Liver (tissue), 3 donors: ENCODE results near the gene MUSK.

Experiments
- GABPA ChIP-seq, 2 donors: IDR thresholded peaks in 1 of 2; conservative IDR thresholded peaks in 1 of 2; 2 replicates each; pipeline ENCODE4 v1.6.1; 2016; ENCODE audit warnings: antibody characterized with exemption in 2 of 2, mild to moderate bottlenecking in 1 of 2, moderate library complexity in 1 of 2
- HNF4A ChIP-seq, 2 donors: conservative IDR thresholded peaks; 2 replicates each; pipeline ENCODE4 v1.6.1; 2016; ENCODE audit warnings: antibody characterized with exemption in 2 of 2, mild to moderate bottlenecking in 2 of 2
- SP1 ChIP-seq: IDR thresholded peaks from 2 replicates; pipeline ENCODE4 v1.6.1; 2018; ENCODE audit warnings: antibody characterized with exemption, mild to moderate bottlenecking
- TF ChIP-seq, protein P1 (sequence below): fragments of 150-350 bp; IDR thresholded peaks from 2 replicates; pipeline ENCODE4 v1.5.1; 2017; ENCODE audit warnings: improper control_type of control experiment, low read depth, low read length; ENCODE audit not compliant: missing input control
- TF ChIP-seq, protein P2 (sequence below): IDR thresholded peaks from 2 replicates; pipeline ENCODE4 v1.6.1; 2016; ENCODE audit warnings: antibody characterized with exemption
- donor health status: healthy.
- donor health status: healthy.

DNA sequence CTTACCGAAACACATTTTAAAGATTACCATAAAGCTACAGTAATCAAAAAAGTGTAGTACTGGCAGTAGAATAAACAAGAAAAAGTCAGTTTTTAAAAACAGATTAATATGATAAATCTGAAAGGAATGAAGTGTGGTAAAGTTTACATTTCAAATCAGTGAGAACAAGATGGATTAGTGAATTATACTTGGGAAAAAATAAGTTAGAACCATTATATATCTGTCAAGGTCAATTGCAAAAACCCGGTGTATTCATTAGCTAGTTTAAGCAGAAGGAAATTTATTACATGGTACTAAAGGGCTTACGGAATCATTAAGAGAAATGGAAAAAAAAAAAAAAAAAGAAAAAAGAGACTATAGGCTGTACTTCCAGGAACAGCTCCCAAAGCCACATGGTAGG, 164.3 kb downstream of the MUSK start:
- TF ChIP-seq HNF4A (conservative IDR thresholded peaks at IDR 0.05) = no peak
- TF ChIP-seq, protein P1, sequence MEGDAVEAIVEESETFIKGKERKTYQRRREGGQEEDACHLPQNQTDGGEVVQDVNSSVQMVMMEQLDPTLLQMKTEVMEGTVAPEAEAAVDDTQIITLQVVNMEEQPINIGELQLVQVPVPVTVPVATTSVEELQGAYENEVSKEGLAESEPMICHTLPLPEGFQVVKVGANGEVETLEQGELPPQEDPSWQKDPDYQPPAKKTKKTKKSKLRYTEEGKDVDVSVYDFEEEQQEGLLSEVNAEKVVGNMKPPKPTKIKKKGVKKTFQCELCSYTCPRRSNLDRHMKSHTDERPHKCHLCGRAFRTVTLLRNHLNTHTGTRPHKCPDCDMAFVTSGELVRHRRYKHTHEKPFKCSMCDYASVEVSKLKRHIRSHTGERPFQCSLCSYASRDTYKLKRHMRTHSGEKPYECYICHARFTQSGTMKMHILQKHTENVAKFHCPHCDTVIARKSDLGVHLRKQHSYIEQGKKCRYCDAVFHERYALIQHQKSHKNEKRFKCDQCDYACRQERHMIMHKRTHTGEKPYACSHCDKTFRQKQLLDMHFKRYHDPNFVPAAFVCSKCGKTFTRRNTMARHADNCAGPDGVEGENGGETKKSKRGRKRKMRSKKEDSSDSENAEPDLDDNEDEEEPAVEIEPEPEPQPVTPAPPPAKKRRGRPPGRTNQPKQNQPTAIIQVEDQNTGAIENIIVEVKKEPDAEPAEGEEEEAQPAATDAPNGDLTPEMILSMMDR = no peak
- TF ChIP-seq GABPA (IDR thresholded peaks at IDR 0.05 in 1 of 2, conservative IDR thresholded peaks at IDR 0.05 in 1 of 2) = no peak
- TF ChIP-seq SP1 = no peak
- TF ChIP-seq, protein P2, sequence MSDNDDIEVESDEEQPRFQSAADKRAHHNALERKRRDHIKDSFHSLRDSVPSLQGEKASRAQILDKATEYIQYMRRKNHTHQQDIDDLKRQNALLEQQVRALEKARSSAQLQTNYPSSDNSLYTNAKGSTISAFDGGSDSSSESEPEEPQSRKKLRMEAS = no peak
